GM19035 (cell line): Measurements from ENCODE around the gene SMG9.

Experiments
- ATAC-seq: cut with Tn5 transposase; IDR thresholded peaks from one replicate; pipeline ENCODE4 v1.9.1; 2021; ENCODE audit not compliant: unreplicated experiment

Gene SMG9

GRCh38 chr19:43726736-43727592 lies 27.8 kb downstream of the SMG9 start:
- ATAC-seq, result no peak

DNA sequence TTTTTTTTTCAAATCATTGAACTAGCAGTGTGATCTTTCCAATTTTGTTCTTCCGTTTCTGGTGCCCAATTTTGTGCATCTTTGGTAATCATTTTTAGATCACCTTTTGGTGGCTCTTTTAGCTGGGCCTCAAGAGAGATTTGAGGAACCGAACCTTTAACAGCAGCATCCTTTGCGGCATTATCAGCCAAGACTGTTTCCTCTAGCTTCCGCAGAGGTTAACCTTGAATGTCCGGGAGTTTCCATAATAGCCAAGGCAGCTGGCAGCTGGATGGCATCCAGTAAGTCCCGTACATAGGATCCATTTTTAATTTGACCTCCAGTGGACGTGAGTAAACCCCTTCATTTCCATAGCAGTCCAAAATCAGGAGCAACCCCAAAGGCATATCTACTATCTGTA lies 29.3 kb downstream of the SMG9 start:
- no peak for ATAC-seq

DNA sequence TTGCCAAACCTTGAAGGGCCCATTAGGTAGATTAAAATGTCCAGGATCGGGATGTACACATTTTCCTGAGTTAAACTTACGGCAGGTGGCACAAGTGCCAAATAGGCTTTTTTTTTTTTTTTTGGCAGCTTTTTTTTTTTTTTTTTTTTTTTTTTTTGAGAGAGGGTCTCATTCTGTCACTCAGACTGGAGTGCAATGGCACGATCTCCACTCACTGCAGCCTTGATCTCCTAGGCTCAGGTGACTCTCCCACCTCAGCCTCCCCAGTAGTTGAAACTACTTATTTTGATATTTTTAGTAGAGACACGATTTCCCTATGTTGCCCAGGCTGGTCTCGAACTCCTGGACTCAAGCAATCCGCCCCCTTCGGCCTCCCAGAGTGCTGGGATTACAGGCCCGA lies 29.9 kb downstream of the SMG9 start:
- ATAC-seq, result no peak

- ATAC-seq, result no peak
Observed at GRCh38 chr19:43723588-43723987, 31.2 kb downstream of the SMG9 start.

DNA sequence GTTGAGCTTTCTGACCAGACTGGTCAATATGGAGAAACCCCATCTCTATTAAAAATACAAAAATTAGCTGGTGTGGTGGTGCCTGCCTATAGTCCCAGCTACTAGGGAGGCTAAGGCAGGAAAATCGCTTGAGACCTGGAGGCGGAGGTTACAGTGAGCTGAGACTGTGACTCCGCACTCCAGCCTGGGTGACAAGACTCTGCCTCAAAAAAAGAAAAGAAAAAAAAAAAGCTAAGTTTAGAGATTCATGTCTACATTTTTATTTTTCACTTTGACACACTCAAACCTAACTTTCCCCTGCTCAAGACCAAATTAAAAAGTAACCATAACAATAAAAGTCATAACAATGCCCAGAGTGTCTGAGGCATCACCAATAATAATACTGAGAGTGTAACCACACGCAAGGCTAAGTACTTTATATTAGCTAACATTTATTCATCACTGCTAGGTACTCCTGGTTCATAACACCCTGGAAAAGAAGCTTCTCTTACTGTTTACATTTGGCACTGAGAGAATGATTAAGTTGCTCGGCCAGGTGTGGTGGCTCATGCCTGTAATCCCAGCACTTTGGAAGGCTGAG lies 33.2 kb downstream of the SMG9 start:
- ATAC-seq, result no peak

- no peak for ATAC-seq
Observed at GRCh38 chr19:43720936-43721335, 33.8 kb downstream of the SMG9 start.

DNA sequence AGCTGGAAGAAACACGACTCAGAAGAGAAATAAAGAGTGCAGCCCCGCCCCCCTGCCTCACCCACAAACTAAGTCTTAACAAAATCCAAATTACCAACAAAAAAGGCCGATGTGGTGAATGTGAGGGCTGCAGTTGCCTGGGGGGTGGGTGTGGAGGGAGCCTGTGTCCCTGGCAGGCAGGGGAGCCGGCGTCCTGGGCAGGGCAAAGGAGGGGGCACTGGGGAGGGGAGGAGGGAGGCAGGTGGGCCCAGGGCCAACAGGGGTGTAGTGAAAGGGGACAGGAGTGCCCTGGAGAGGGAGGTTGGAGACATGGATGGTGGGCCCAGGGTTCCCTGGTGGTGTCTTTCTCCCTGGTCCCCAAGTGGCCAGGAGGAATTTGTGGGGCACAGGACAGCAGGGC lies 34.8 kb downstream of the SMG9 start:
- ATAC-seq, result no peak

DNA sequence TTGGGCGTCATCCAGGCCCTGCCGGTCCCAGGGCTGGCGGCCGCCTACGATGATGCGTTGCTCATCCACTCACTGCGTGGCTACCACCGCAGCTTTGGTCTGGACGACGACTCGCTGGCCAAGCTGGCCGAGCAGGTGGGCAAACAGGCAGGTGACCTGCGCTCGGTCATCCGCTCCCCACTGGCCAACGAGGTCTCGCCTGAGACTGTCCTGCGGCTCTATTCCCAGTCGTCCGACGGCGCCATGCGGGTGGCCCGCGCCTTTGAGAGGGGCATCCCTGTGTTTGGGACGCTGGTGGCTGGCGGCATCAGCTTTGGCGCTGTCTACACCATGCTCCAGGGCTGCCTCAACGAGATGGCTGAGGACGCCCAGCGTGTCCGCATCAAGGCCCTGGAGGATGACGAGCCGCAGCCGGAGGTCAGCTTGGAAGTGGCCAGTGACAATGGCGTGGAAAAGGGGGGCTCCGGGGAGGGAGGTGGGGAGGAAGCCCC lies 35.3 kb downstream of the SMG9 start:
- ATAC-seq, result no peak

DNA sequence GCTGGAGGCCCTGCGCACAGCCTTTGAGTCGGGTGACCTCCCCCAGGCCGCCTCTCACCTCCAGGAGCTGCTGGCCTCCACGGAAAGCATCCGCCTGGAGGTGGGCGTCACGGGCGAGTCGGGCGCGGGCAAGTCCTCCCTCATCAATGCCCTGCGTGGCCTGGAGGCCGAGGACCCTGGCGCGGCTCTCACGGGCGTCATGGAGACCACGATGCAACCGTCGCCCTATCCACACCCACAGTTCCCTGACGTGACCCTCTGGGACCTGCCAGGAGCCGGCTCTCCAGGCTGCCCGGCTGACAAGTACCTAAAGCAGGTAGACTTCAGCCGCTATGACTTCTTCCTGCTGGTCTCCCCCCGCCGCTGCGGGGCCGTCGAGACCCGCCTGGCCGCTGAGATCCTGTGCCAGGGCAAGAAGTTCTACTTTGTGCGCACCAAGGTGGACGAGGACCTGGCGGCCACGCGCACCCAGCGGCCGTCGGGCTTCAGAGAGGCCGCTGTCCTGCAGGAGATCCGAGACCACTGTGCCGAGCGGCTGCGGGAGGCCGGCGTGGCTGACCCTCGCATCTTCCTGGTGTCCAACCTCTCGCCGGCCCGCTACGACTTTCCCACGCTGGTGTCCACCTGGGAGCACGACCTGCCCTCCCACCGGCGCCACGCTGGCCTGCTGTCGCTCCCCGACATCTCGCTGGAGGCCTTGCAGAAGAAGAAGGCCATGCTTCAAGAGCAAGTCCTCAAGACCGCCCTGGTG lies 36.0 kb downstream of the SMG9 start:
- no peak for ATAC-seq

GRCh38 chr19:43715776-43716175 lies 39.0 kb downstream of the SMG9 start, which contains the start of gene IRGC:
Gene IRGC (plus strand): TSS chr19:43716076. CDS start chr19:43718559, 2,483 bp downstream.
- no peak for ATAC-seq

- no peak for ATAC-seq
Observed at GRCh38 chr19:43713208-43713607, 41.6 kb downstream of the SMG9 start.

GRCh38 chr19:43711751-43712355 lies 42.9 kb downstream of the SMG9 start:
- no peak for ATAC-seq

- no peak for ATAC-seq
Observed at GRCh38 chr19:43708716-43709115, 46.0 kb downstream of the SMG9 start.

DNA sequence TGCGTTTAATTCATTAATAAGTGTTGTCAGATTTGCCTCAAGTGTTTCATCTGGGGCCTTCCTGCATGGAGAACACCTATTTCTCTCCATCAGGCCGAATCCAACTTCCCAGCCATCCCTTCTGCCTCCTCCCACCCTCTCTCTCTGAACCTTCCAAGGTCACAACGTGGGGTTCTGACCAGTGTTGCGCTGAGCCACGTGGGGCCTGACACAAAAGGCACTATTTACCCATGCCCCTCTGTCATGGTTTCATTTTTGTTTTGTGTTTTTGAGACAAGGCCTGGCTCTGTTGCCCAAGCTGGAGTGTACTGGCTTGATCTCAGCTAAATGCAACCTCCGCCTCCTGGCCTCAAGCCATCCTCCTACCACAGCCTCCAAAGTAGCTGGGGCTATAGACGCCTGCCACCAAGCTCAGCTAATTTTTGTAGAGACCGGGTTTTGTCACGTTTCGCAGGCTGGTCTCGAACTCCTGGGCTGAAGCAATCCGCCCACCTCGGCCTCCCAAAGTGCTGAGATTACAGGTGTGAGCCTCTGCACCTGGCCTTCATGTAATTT lies 47.5 kb downstream of the SMG9 start:
- no peak for ATAC-seq

- ATAC-seq, result no peak
Observed at GRCh38 chr19:43705729-43706128, 49.0 kb downstream of the SMG9 start.

DNA sequence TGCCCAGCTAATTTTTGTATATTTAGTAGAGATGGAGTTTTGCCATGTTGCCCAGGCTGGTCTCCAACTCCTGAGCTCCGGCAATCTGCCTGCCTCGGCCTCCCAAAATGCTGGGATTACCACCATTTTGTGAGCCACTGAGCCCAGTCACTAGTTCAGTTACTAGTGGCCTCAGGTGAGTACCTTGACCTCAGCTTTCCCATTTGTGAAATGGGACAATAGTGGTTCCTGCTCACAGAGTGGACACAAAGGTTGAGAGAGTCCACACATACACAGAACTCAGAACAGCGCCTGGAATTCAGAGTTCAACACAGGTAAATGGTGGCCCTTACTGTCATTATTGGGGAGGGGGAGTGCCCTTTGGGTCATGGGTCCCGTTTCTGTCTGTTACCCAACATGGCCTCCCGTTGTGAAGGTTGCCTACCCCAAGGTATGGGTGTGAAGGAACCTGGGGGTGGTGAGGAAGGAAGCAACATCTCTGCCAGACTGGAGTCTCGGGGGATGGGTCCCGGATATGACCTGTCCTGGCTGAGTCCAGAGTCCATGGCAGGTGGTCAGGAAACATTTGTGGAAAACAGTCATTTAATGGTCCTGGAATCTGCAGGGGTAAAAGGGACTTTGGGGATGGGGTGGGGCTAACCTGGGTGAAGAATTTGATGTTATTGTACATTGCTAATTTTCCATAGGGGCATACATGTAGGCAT lies 50.6 kb downstream of the SMG9 start:
- no peak for ATAC-seq

DNA sequence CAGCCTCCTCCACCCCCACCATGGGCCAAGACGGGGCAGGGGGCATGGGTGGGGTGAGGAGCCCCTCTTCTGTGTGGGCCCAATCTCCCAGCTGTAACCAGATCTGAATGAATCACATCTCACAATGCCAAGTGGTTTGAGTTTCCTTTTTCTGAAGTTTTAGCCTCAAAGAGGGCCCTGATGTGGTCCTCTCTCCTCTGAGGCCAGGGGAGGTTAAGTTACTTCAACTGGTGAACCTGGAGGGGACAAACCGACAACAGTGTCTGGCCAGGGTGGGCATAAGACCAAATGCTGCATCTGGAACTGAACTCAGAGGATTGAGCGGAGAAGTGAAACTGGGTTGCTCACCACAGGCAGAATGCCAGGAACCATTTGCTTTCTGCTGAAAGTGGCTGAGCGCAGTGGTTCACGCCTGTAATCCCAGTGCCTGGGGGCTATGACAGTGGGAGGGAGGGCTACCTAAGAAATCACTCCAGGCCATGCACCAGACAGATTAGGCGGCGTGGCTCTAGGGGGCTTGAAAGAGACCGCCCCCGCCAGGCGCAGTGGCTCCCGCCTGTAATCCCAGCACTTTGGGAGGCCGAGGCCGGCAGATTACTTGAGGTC lies 54.3 kb downstream of the SMG9 start:
- no peak for ATAC-seq

DNA sequence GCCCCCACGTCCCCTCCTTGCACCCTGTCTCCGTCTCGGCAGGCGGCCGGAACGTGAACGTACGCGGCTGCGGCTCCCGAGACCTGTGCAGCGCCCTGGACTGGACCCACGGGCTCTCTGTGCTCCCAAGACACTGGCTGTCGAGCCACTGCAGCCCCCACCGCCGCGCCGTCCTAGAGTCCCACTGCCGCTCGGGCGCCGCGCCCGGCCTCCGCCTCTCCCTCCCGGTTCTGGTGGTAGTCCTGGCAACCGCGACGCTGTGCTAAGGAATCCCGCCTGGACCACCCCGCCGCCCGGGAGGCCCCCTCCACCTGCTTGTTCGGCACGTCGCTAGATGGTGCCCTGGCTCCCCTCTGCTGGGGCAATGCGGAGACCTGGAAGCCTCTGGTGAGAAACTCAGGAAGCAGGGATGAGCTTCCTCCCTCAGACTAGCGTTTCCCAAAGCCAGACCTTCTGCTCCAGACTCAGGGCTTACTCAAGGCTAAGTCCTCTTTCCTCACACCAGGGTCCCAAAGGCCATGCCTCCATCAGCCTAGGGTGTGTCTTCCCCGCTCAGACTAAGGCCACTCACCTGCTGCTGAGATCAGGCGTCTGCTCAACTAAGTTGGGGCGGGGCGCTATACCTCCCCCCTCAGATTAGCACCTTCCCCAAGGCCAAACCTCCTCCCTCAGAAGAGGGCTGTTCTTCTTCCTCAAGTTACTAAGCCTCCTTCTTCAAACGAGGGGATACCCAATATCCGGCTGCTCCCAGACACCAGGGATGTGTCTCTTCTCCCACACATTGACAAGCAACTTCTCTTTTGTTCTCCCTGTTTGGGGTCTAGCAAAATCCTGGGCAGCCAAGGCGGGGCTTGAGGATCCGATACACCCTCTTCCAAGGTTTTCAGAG lies 55.0 kb downstream of the SMG9 start:
- ATAC-seq, result no peak

DNA sequence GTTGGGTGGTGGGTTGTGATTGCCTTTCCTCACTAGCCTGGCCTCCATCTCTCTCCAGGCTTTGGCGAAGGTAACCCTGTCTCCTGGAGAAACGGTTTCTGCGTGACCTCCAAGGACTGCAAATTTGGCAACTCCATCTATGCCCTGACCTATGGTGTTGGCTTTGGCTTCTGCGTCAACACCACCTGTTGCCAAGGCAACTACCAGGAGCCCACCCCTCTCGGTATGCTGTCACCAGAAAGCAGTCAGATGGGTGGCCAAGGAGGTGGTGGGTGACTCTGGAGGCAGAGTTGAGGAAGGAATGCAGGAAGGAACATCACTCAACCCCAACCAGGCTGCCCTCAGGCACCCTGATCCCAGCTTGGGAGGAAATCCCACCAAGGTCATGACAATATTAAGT lies 57.5 kb downstream of the SMG9 start:
- ATAC-seq, result no peak
